ENCODE data around the gene NME4.
"Not testable (repeated sequence)": the region's sequence is repeated elsewhere in the genome, so short reads cannot be mapped to it uniquely, and the experiment has no call there.

Gene NME4

DNA sequence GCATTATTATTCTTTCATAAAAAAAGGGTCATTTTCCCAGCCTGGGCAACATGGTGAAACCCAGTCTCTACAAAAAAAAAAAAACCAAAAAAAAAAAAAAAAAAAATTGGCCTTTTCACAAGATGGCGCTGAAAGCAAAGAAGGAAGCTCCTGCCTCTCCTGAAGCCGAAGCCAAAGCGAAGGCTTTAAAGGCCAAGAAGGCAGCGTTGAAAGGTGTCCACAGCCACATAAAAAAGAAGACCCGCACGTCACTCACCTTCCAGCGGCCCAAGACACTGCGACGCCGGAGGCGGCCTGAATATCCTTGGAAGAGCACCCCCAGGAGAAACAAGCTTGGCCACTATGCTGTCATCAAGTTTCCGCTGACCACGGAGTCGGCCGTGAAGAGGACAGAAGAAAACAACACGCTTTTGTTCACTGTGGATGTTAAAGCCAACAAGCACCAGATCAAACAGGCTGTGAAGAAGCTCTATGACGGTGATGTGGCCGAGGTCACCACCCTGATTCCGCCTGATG, 10.3 kb upstream of the NME4 start:
- Histone ChIP-seq H3K36me3 (ENCODE audit: insufficient read depth, low read length) (no peaks in the 10 kb centered on the region; the same call in 1 of the 2 replicates), H3K9ac (ENCODE audit: low read length) (no peak overlapping the region), H3K9me3 (ENCODE audit: low read length) (no peaks in the 10 kb centered on the region), H3K27me3 (ENCODE audit: insufficient read depth, low read length) (no peaks in the 10 kb centered on the region), H3K9me2 (ENCODE audit: low read depth, low read length) (no peaks in the 10 kb centered on the region), H3K79me2 (ENCODE audit: insufficient read depth, low read length) (no peaks in the 10 kb centered on the region), H3K4me3 (ENCODE audit: low read depth, low read length, poor library complexity, severe bottlenecking) (no peak overlapping the region), H3K4me1 (ENCODE audit: insufficient read depth, low read length, severe bottlenecking) (peaks cover 30% of the 10 kb centered on the region), H3K27ac (ENCODE audit: low read depth, low read length, poor library complexity, severe bottlenecking) (no peak overlapping the region), H4K20me1 (ENCODE audit: insufficient read depth, low read length) (no peaks in the 10 kb centered on the region), H3K4me2 (ENCODE audit: low read length) (no peak overlapping the region), H3F3A (ENCODE audit: insufficient read depth, low read length) (no peaks in the 10 kb centered on the region), H2AFZ (ENCODE audit: low read length) (no peak overlapping the region)
- TF ChIP-seq EZH2 (IDR thresholded peaks at IDR 0.05; ENCODE audit: borderline replicate concordance, low read length): no peak
- 0 out of 2 replicates have a peak, but pooled peaks have one; percentile 21 for TF ChIP-seq CTCF (IDR thresholded peaks at IDR 0.05; ENCODE audit: low read length)

DNA sequence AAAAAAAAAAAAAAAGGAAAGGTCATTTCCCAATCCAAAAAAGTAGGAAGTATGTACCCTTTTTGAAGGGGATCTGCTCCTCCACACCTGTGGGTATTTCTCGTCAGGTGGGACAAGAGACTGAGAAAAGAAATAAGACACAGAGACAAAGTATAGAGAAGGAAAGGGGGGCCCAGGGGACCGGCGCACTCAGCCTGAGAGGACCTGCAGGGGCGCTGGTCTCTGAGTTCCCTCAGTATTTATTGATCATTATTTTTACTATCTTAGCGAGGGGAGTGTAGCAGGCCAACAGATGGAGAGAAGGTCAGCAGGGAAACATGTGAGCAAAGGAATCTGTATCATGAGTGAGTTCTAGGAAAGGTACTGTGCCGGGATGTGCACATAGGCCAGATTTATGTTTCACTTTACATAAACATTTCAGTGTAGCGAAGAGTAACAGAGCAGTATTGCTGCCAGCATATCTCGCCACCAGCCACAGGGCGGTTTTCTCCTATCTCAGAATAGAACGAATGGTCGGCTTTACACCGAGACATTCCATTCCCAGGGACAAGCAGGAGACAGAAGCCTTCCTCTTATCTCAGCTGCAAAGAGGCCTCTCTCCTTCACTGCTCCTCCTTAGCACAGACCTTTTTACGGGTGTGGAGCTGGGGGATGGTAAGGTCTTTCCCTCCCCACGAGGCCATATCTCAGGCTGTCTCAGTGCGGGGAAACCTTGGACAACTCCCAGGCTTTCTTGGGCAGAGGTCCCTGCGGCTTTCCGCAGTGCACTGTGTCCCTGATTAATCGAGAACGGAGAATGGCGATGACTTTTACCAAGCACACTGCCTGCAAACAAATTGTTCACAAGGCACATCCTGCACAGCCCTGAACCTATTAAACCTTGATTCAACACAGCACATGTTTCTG, 9.0 kb upstream of the NME4 start:
- peaks cover 26% of the 10 kb centered on the region for H3K4me1 ChIP-seq (ENCODE audit: insufficient read depth, low read length, severe bottlenecking)
- not testable (repeated sequence) for H3K27ac ChIP-seq (ENCODE audit: low read depth, low read length, poor library complexity, severe bottlenecking); H4K20me1 ChIP-seq (ENCODE audit: insufficient read depth, low read length); H3K9ac ChIP-seq (ENCODE audit: low read length); H3K27me3 ChIP-seq (ENCODE audit: insufficient read depth, low read length); H3K36me3 ChIP-seq (ENCODE audit: insufficient read depth, low read length); H2AFZ ChIP-seq (ENCODE audit: low read length); H3K79me2 ChIP-seq (ENCODE audit: insufficient read depth, low read length); H3F3A ChIP-seq (ENCODE audit: insufficient read depth, low read length); H3K4me3 ChIP-seq (ENCODE audit: low read depth, low read length, poor library complexity, severe bottlenecking); H3K4me2 ChIP-seq (ENCODE audit: low read length); H3K9me2 ChIP-seq (ENCODE audit: low read depth, low read length); H3K9me3 ChIP-seq (ENCODE audit: low read length)

DNA sequence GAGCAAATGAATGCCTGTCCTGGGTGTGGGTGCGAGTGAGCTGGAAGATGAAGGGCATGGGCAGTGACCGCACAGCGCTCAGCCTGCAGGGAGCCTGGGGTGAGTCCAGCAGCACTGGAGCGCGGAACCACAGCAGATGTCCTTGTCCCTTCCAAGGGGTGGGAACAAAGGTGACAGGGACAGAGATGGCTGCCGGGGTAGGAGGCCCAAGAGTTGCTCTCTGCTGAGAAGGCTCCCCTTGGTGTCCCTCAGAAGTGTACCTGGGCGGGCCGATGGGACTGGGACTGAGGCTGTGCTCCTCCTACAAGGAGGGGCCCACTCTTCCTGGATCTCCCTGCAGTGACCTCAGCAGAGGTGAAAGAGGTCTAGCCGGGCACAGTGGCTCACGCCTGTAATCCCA, 7.6 kb upstream of the NME4 start:
- no peaks in the 10 kb centered on the region for H3F3A ChIP-seq (ENCODE audit: insufficient read depth, low read length)
- no peaks in the 10 kb centered on the region for H3K27me3 ChIP-seq (ENCODE audit: insufficient read depth, low read length)
- H3K4me1 ChIP-seq (ENCODE audit: insufficient read depth, low read length, severe bottlenecking): peaks cover 13% of the 10 kb centered on the region
- no peaks in the 10 kb centered on the region for H4K20me1 ChIP-seq (ENCODE audit: insufficient read depth, low read length)
- H3K4me3 ChIP-seq (ENCODE audit: low read depth, low read length, poor library complexity, severe bottlenecking): no peak overlapping the region
- H3K4me2 ChIP-seq (ENCODE audit: low read length): no peak overlapping the region
- no peak overlapping the region for H3K9ac ChIP-seq (ENCODE audit: low read length)
- no peaks in the 10 kb centered on the region for H3K9me2 ChIP-seq (ENCODE audit: low read depth, low read length)
- H3K27ac ChIP-seq (ENCODE audit: low read depth, low read length, poor library complexity, severe bottlenecking): no peak overlapping the region
- H2AFZ ChIP-seq (ENCODE audit: low read length): no peak overlapping the region
- TF ChIP-seq EZH2 (IDR thresholded peaks at IDR 0.05; ENCODE audit: borderline replicate concordance, low read length) (no peak), CTCF (IDR thresholded peaks at IDR 0.05; ENCODE audit: low read length) (no peak)
- H3K9me3 ChIP-seq (ENCODE audit: low read length): no peaks in the 10 kb centered on the region
- H3K36me3 ChIP-seq (ENCODE audit: insufficient read depth, low read length): no peaks in the 10 kb centered on the region; the same call in 1 of the 2 replicates
- H3K79me2 ChIP-seq (ENCODE audit: insufficient read depth, low read length): no peaks in the 10 kb centered on the region

Data from OCI-LY1 (cell line).